GM12801 (cell line): ENCODE measurements around the gene PTPN1.

Experiments
- CTCF ChIP-seq: IDR thresholded peaks from one replicate; pipeline ENCODE4 v1.5.1; 2011; ENCODE audit warnings: control low read depth; ENCODE audit not compliant: insufficient read length; ENCODE audit errors: extremely low read depth

The PTPN1 gene

DNA sequence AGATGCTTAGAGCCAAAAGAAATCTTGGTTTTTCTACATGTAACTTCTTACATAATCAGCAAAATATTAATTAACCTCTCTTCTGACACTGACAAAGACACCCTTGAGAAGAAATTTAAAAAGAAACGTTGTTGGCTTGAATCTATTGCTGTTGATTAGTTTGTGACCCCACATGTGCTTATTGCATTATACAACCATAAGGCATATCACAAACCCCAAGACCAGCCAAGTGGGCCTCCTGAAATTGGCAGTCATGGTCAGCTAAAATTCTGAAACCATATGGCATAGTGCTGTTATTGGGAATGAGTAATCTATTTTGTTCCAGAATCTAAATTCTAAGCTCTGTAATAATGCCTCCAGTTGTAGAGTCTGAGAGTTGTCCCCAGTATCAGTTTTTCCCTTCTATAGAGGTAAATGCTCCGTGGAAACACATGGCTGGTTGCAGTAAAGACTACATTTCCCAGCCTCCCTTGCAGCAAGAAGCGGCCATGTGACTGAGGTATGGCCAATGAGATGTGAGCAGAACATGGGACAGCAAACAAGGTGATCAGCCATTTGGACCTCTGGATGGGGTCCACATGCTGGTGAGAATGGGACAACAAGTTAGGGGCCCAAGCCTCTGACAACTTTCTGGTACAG lies 42.3 kb upstream of the PTPN1 start:
- no peak for TF ChIP-seq CTCF

DNA sequence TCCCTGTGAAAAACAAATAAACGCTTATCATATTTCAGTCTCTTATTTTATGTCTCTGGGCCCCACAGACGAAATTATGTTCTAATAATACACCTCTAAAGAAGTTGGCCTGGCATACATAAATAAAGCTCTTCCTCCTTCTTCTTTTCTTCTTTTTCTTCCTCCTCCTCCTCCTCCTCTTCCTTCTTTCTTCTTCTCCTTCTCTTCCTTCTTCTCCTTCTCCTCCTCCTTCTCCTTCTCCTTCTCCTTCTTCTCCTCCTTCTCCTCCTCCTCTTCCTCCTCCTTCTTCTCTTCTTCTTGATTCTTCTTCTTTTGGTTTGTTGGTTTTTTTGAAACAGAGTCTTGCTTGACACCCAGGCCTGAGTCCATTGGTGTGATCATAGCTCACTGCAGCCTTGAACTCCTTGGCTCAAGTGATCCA lies 41.8 kb upstream of the PTPN1 start:
- TF ChIP-seq CTCF = no peak

GRCh38 chr20:50469176-50469723 lies 40.9 kb upstream of the PTPN1 start:
- no peak for TF ChIP-seq CTCF

- no peak for TF ChIP-seq CTCF
Observed at GRCh38 chr20:50469796-50470195, 40.4 kb upstream of the PTPN1 start.

DNA sequence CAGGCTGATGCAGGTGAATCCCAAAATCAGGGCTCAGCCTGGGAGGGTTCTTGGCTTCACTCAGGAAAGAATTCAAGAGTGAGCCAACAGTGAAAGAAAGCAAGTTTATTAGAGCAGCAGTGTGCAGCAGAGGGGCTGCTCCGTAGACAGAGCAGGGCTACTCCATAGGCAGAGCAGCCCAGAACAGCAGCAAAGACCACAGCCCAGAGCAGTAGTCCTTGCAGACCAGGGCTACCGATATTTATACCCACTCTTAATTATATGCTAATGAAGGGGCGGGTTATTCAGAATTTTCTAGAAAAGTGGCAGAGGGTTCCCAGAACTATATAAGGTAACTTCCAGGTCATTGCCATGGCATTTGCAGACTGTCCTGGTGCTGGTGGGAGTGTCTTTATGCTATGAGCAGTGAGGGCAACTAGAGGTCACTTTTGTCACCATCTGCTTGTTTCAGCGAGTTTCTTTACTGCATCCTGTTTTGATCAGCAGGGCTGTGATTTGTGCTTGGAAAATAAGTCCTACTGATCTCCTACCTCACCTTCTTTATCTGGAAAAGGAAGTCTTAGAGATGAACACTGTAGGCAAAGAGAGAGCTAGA lies 39.8 kb upstream of the PTPN1 start:
- TF ChIP-seq CTCF = no peak

DNA sequence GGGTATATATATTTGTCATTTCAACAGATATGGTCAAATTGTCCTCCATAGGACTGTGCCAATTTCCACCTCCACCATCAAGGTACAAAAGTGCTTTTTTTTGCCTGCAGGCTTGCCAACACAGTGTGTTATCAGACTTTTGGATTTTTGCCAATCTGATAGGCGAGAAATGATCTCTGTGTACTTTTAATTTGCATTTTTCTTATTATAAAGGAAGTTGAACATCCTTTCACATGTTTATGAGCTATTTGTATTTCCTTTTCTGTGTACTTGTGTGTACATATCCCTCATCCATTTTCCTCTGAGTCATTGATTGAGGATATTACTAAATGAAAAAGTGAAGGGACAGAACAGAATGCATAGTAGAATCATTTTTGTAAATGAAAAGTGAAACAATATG lies 39.0 kb upstream of the PTPN1 start:
- TF ChIP-seq CTCF = no peak

DNA sequence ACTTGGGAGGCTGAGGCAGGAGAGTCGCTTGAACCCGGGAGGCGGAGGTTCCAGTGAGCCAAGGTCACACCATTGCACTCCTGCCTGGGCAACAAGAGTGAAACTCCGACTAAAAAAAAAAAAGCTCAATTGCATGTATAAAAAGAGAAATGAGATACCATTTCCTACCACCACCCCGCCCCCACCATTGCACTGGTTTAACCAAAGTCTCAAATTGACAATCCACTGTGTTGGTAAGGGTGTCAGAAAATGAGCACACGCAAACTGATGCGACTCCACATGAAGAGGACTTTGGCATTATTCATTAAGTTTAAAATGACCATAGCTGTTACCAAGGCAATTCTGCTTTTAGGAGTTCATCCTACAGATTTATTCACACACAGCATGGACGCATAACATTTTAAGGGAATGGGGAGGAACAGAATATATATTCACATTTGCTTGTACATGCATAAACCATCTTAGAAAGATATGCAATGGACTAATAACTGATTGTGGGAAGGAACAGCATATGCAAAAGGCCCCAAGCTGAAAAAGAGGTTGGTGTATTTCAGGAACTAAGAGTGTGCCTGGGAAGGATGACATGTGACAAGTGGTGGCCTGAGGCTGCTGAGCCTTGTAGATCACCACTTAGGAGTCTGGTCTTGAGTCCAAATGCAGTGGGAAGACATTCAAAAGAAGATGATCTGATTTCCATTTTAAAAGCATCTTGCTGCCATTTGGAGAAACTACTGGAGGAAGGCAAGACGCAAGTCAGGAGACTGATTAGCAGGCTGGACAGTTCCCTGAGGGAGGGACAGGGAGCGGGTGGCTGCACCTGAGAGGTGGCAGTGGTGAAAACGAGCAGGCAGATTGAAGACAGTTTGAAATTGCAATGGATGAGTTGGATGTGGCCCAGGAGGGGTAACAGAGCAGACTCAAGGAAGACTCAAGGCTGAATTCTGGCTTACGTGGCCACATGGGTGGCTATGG lies 37.2 kb upstream of the PTPN1 start:
- TF ChIP-seq CTCF = no peak
